Measurements from ENCODE around the gene ALG9. TPM values are rescaled to one million over a fixed set of nuclear protein-coding genes. Genes with fewer than 3 reads are reported as not detected.

Gene ALG9
- total RNA-seq, 4 donors from 2014 or later: 29.3 to 75.5 (median 49.0) TPM

DNA sequence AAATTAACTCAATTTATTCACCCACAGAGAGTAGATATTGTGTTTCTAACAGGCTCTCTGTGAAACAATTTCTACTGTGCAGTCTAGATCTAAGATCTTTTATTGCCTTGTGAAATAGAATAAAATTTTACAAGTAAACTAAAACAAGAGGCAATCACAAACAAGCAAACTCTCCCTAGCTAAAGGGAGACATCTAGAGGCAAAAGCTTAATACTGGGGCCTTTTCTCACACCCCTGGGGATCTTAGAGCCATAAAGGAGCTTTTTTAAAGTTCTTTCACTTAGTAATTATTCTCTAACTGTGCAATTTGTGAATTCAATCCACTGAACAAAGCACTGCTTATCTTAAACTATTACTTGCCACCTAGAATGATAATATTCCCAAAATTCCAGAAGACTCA is 19.7 kb downstream of the ALG9 start:
- TF ChIP-seq, protein P1, sequence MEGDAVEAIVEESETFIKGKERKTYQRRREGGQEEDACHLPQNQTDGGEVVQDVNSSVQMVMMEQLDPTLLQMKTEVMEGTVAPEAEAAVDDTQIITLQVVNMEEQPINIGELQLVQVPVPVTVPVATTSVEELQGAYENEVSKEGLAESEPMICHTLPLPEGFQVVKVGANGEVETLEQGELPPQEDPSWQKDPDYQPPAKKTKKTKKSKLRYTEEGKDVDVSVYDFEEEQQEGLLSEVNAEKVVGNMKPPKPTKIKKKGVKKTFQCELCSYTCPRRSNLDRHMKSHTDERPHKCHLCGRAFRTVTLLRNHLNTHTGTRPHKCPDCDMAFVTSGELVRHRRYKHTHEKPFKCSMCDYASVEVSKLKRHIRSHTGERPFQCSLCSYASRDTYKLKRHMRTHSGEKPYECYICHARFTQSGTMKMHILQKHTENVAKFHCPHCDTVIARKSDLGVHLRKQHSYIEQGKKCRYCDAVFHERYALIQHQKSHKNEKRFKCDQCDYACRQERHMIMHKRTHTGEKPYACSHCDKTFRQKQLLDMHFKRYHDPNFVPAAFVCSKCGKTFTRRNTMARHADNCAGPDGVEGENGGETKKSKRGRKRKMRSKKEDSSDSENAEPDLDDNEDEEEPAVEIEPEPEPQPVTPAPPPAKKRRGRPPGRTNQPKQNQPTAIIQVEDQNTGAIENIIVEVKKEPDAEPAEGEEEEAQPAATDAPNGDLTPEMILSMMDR (IDR thresholded peaks at IDR 0.05; ENCODE audit: low read depth): no peak

DNA sequence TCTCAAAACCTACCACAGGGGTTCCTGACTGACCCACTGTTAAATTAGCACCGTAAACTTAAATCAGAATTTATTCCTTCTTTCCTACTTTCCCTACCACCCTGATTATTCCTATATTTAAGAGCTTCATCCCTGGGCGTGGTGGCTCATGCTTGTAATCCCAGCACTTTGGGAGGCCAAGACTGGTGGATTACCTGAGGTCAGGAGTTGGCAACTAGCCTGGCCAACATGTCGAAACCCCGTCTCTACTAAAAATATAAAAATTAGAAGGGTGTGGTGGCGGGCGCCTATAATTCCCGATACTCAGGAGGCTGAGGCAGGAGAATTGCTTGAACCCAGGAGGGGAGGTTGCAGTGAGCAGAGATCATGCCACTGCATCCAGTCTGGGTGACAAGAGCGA is 20.3 kb downstream of the ALG9 start:
- TF ChIP-seq, protein P1 (IDR thresholded peaks at IDR 0.05; ENCODE audit: low read depth): no peak

- TF ChIP-seq, protein P1 (IDR thresholded peaks at IDR 0.05; ENCODE audit: low read depth): no peak
Measured at GRCh38 chr11:111849631-111850030, 21.8 kb downstream of the ALG9 start.

DNA sequence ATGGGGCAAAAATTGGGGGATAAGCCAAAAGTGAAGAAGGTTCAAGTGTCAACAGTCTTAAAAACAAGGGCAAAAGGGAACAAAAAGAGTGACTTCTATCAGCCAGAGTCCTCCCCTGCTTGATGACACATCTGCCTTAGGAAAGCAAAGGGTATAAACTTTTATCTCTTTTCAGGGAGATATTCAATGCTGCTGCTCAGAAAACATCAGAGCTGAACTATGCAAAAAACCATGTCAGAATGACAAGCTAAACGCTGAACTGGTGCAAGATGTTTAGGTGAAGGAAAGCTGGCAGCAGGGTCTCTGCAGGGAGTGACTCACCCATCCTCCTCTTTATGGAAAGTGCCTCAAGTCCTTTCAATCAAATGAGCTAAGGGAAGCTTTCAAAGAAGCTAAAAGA is 24.7 kb downstream of the ALG9 start:
- TF ChIP-seq, protein P1 (IDR thresholded peaks at IDR 0.05; ENCODE audit: low read depth): no peak

DNA sequence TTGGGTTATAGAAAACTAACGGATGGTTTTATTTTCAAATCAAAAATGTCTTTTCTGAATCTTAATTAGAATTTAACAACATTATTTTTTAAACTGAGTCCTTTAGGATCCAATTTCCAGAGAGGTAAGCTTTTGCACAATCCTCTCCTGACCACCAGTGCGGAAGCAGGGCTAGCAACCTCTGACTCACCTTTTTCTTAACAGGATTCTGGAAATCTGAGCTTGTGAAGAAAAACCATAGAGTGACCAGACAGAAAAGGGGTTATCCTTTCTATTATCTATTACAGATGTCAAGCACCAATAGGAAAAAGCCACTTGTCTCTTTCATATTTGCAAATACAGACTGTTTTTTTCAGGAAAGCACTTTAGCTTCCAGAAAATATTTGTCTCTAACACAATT is 25.3 kb downstream of the ALG9 start:
- TF ChIP-seq, protein P1 (IDR thresholded peaks at IDR 0.05; ENCODE audit: low read depth): no peak

DNA sequence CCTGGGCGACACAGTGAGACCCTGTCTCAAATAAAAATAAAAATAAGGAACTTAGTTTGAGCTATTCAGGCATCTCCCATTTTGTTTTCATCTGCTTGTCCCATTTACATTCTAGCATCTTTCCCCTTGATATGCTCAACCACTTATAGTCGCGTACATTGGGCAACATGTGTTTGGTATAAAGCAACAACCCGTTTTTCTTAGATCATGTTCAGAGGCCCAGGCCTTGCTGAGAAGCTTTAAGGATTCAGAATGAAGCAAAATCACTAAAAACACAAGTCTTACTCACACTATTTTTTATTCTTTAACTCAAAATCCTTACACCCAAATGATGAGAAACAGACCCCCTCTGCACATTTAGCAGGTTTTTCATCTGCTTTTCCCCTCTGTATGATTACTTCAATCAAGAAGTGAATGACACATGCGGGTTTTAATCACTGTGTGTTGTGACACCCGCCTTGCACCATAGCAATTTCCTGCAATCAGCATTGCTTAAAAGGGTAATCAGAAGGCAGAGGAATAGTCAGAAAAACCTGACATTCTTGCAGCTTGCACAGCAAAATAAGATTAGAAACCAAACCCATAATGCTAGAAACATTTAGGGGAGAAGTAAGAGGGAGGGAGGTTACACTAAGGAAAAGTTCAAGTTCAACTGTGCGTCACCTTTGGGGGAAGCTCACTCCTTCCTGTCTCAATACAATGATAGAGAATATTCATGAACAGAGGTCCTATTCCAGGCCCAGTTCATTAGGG is 25.9 kb downstream of the ALG9 start:
- TF ChIP-seq, protein P1 (IDR thresholded peaks at IDR 0.05; ENCODE audit: low read depth): no peak

- TF ChIP-seq, protein P1 (IDR thresholded peaks at IDR 0.05; ENCODE audit: low read depth): no peak
Measured at GRCh38 chr11:111843661-111844060, 27.7 kb downstream of the ALG9 start.

All from subcutaneous adipose tissue (tissue), 4 donors.